NCI-H128 (cell line): ENCODE results near the gene CALCR.
"Not testable (repeated sequence)": the region's sequence is repeated elsewhere in the genome, so short reads cannot be mapped to it uniquely, and the experiment has no call there.

ENCODE experiments used
- DNase-seq: peaks from one replicate; lab custom pipeline; 2025; ENCODE audit not compliant: unreplicated experiment; lab: John Stamatoyannopoulos, UW

Gene CALCR

GRCh38 chr7:93562106-93562505 lies 12.4 kb downstream of the CALCR start:
- DNase-seq: no peak

DNA sequence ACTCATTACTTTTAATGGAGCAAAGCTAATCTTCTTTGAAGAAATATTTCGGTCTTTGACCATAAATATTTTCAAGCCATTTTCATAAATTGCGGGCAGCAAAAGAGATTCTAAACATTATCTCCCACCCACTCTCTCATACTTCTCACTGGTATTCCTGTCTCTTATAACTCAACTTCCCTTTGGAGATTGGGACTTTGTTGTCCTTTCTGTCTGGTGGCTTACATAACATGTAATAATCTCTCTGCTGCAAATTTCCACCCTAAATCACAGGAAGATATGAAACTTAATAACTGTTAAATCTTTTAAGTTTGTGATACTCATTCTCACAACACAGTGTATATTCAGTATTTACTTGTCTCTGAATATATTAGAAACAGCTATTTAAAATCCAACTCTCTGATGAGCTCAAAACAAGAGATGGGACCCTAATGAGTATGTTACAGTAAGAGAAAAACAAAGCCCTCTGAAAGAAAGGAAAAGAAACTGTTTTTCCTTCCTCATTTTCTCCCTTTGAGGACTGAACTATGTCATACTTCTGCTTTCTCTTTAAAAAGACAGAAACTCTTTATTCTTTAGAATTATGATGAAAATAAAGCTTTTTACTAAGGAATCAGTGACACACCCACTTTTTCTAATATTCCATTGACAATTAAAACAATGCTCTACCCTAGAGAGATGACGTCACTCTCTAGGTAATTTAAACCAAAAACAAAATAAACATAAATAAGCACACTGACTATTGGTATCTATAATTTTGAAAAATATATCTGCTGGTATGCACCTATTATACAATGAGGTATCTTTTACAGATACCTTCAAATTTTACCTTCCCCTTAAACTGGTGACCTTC lies 14.7 kb downstream of the CALCR start:
- DNase-seq: no peak

- DNase-seq: no peak
Observed at GRCh38 chr7:93558705-93559614, 15.6 kb downstream of the CALCR start.

DNA sequence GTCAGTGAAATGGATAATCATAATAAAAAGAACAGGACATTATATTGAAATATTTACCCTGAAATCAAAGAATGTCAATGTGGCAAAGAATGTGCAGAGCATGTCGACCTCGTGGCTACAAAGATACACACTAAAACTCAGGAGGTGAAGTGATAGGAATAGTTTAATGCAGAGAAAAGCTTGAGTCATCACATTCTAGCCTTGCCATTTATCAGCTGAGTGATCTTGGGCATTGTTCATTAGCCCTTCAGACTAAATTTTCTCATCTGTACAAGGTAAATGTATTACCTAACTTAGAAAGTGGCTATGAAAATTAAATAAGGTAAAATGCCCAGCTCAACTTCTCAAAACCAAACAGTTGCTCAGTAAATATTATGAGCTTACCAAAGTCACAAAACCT lies 22.6 kb downstream of the CALCR start:
- no peak for DNase-seq

GRCh38 chr7:93551063-93551895 lies 23.2 kb downstream of the CALCR start:
- DNase-seq: no peak

DNA sequence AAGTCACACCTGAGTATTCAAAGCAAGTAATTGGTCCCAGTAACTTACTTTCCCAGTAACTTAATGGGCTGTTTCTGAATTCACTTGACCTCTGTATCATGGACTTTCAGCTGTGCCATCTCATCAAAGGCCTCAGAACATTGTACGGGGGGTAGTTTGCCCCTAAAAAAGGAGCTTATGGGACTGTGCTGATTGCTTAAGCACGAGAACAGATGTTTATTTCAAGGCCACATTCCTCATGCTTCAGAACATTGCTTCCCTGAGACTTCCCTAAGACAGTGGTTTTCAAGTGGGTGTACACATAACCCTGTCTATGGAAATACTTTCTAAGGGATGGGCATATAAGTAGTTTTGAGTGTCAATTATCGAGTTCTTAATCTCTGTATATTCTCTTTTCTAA lies 26.8 kb downstream of the CALCR start:
- no peak for DNase-seq

DNA sequence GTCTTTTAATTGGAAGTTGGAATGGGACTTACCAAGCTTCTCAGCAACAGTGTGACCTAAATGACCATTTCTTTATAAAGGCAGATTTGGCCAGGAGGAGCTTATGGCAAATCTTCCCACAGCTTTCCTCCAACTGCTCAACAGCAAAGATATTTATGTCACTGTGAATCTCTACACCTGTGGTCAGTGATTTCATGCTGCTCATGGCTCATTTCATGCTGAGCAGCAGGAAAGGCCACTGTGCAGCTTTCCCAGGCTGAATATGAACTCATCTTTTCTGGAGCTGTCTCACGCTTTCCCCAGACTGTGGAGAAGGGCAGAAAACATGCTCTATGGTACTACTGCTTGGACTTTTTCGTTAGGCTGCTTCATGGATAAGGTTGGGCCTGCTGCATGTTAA lies 29.8 kb downstream of the CALCR start:
- DNase-seq: no peak

DNA sequence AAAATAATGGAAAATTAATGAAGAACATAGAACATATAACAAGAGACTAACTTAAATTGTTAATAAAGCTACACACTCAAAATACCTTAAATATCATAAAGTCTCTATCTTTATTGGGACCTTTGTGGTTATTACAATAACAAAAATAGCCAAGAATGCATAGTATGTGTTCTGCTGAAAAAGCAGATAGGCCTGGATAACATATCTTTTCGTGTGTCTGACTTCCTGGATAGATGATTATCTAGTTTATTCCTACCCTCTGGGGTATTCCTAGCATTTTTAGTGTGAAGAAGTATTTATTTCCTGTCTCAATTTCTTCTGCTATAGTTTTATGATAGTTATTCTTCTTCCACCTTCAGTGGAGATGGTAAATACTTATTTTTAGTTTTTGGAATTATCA lies 36.5 kb downstream of the CALCR start:
- no peak for DNase-seq

GRCh38 chr7:93535616-93536015 lies 38.9 kb downstream of the CALCR start:
- no peak for DNase-seq

GRCh38 chr7:93530701-93531100 lies 43.8 kb downstream of the CALCR start:
- DNase-seq: no peak

GRCh38 chr7:93516834-93517233 lies 57.7 kb downstream of the CALCR start:
- no peak for DNase-seq

GRCh38 chr7:93515144-93515543 lies 59.4 kb downstream of the CALCR start:
- DNase-seq: no peak

DNA sequence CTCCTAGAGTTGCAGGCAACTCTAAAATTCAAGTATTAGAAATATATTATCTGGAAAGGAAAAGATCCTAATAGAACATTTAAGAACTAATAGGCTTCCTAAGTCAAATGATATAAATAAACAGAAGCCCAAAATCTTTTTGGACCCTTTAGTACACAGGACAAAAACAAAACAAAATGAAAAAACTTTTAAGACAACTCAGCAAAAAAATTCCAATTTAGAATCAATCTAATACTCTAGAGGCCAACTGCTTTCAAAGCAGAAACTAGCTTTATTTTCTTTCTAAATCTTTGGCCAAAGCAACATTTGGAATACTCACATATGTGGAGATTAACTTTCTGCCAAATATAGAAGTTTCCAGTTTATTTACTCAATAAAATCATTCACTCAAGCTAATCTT lies 65.2 kb downstream of the CALCR start:
- no peak for DNase-seq

DNA sequence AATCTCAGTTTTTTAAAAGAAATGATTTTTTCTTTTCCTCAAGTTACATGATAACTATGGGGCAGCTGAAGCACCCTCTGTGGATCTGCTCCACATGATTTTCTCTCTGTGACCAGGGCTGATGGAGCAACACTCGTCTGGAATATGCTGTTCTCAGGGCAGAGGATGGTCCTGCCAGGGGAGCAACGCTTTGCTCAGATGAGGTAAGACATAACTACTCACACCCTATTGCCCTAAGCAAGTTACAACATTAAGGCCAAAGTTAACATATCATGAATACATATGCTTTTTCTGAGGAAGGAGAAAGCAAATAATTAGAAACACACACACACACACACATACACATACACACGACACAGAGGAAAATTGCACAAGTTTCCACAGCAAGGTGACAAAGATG lies 71.4 kb downstream of the CALCR start:
- no peak for DNase-seq

DNA sequence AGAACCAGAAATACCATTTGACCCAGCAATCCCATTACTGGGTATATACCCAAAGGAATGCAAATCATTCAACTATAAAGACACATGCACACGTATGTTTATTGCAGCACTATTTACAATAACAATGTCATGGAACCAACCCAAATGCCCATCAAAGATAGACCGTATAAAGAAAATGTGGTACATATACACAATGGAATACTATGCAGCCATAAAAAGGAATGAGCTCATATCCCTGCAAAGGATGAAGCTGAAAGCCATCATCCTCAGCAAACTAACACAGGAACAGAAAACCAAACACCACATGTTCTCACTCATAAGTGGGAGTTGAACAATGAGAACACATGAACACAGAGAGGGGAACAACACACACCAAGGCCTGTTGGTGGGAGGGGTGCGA lies 82.7 kb downstream of the CALCR start:
- not testable (repeated sequence) for DNase-seq

GRCh38 chr7:93476491-93477344 lies 97.8 kb downstream of the CALCR start:
- no peak for DNase-seq

- DNase-seq: no peak
Observed at GRCh38 chr7:93475811-93476210, 98.7 kb downstream of the CALCR start.

DNA sequence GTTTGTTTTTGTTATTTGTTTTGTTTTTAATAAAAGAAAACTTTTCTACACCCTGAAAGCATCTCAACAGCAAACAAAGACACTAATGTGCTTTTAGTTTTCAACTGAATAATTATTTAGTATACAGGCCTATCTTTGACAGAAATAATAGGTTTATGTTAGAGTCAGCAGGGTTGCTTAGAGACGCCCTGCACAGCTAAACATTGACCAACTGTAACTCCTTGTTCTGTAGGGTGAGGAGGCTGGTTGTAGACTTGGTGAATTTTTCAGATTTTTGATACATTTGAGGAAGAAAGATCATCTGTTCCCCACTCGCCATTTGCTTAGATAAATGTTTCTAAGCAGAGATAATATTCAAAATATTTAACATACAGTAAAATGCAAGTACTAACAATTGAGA lies 103.1 kb downstream of the CALCR start:
- DNase-seq: no peak

DNA sequence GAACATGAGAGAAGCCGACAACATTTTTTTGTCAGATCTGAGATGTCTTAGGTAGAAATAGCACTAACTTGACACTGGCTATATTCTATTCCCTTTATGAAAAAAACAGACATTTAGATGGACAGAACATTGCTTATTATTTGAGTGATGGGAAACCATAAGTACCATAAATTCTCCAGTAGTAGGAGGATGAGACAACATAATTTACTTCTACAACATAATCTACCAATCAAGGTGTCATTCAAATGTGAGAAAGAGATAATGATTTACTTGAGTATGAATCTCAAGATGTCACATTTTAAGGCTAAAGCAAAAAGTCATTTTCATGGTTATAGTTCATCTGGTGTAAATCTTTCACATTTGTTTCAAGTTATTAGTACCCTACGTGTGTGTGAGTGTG lies 110.8 kb downstream of the CALCR start:
- DNase-seq: no peak

DNA sequence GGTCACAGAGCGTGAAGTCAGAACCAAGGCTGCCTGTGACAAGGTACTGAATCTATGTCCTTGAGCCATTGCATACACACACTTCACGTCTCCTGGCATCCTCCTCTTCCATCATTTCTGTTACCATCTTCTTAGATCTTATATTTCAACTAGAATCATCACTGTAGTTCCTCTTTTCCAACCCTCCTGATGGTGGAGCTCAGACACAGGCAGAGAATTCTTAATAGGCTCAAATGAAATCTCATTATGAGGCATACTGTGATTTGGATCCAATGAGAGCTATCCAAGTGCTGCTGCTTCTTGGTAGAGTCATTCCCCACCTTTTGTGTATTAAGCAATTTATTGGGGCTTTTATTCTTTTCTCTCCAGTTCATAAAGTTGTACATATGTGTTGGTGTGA lies 113.2 kb downstream of the CALCR start:
- DNase-seq: no peak
